NCI-H82 treated with DMSO at 0.1 percent for 48 hours (cell line): ENCODE results near the gene PIK3R5.
"Not testable (repeated sequence)": the region's sequence is repeated elsewhere in the genome, so short reads cannot be mapped to it uniquely, and the experiment has no call there.

Source experiments
- DNase-seq: peaks from one replicate; lab custom pipeline; 2025; ENCODE audit not compliant: unreplicated experiment; lab: John Stamatoyannopoulos, UW

Gene PIK3R5

GRCh38 chr17:8986295-8986694 is 20.8 kb upstream of the PIK3R5 start:
- no peak for DNase-seq

GRCh38 chr17:8985054-8985701 is 19.7 kb upstream of the PIK3R5 start:
- DNase-seq, result no peak

- not testable (repeated sequence) for DNase-seq
Measured at GRCh38 chr17:8984225-8984624, 18.7 kb upstream of the PIK3R5 start.

GRCh38 chr17:8981443-8981842 is 15.9 kb upstream of the PIK3R5 start:
- no peak for DNase-seq

GRCh38 chr17:8979715-8980114 is 14.2 kb upstream of the PIK3R5 start:
- no peak for DNase-seq

- DNase-seq, result no peak
Measured at GRCh38 chr17:8976638-8977037, 11.1 kb upstream of the PIK3R5 start.

GRCh38 chr17:8975091-8975725 is 9.7 kb upstream of the PIK3R5 start:
- DNase-seq, result no peak

GRCh38 chr17:8969901-8970300 is 4.4 kb upstream of the PIK3R5 start:
- DNase-seq, result no peak

GRCh38 chr17:8968503-8968902 is 3.0 kb upstream of the PIK3R5 start:
- DNase-seq, result no peak

- no peak for DNase-seq
Measured at GRCh38 chr17:8967861-8968260, 2.4 kb upstream of the PIK3R5 start.

- DNase-seq, result no peak
Measured at GRCh38 chr17:8966926-8967325, 1.4 kb upstream of the PIK3R5 start.

GRCh38 chr17:8964801-8965393 is 610 bp downstream of the PIK3R5 start:
- no peak for DNase-seq

- DNase-seq, result no peak
Measured at GRCh38 chr17:8963647-8964258, 1.8 kb downstream of the PIK3R5 start.

GRCh38 chr17:8963014-8963413 is 2.5 kb downstream of the PIK3R5 start:
- no peak for DNase-seq

- no peak for DNase-seq
Measured at GRCh38 chr17:8961829-8962228, 3.7 kb downstream of the PIK3R5 start.

- DNase-seq, result no peak
Measured at GRCh38 chr17:8960325-8961140, 5.0 kb downstream of the PIK3R5 start.

- DNase-seq, result no peak
Measured at GRCh38 chr17:8959312-8959918, 6.1 kb downstream of the PIK3R5 start.

GRCh38 chr17:8957721-8958120 is 7.8 kb downstream of the PIK3R5 start:
- DNase-seq, result no peak

GRCh38 chr17:8956465-8956902 is 9.0 kb downstream of the PIK3R5 start:
- no peak for DNase-seq

- DNase-seq, result no peak
Measured at GRCh38 chr17:8955021-8955959, 10.2 kb downstream of the PIK3R5 start.
